Panc1 (cell line): ENCODE data around the gene CFD.

Experiments
- CTCF ChIP-seq: fragments of 450-650 bp; IDR thresholded peaks from 2 replicates; pipeline ENCODE4 v1.5.1; 2017; ENCODE audit warnings: mild to moderate bottlenecking
- POLR2AphosphoS5 ChIP-seq: IDR thresholded peaks from 2 replicates; pipeline ENCODE4 v1.6.1; 2012; ENCODE audit warnings: mild to moderate bottlenecking, low read depth, low read length, moderate library complexity
- REST ChIP-seq, 2 experiments: IDR thresholded peaks; 2 replicates each; pipeline ENCODE4 v1.6.1; 2011 to 2012; ENCODE audit warnings: low read depth in 2 of 2, control low read depth in 1 of 2, low read length in 1 of 2, mild to moderate bottlenecking in 1 of 2, moderate library complexity in 1 of 2; ENCODE audit not compliant: insufficient read depth in 1 of 2
- SIN3A ChIP-seq: IDR thresholded peaks from 2 replicates; pipeline ENCODE4 v1.6.1; 2012; ENCODE audit warnings: low read depth, mild to moderate bottlenecking, low read length, moderate library complexity, borderline replicate concordance; ENCODE audit not compliant: insufficient read depth
- TCF7L2 ChIP-seq: IDR thresholded peaks from 2 replicates; pipeline ENCODE4 v1.6.1; 2011; ENCODE audit warnings: mild to moderate bottlenecking, low read depth, low read length, inconsistent platforms

- no peak for TF ChIP-seq CTCF
- TF ChIP-seq POLR2AphosphoS5: 0 out of 2 replicates have a peak, but pooled peaks have one; percentile 21
- no peak for TF ChIP-seq REST (IDR thresholded peaks at IDR 0.05; ENCODE audit: insufficient read depth in 1 of 2, low read depth in 2 of 2, low read length in 1 of 2)
- TF ChIP-seq TCF7L2: no peak
- no peak for TF ChIP-seq SIN3A
Observed at GRCh38 chr19:823565-824121, 35.8 kb upstream of the CFD start.
